Measurements from ENCODE around the gene TTLL9.
A peak's percentile ranks its signal among the peaks of the same experiment; 100 is the strongest.

TTLL9 gene

GRCh38 chr20:31956556-31957526 lies 86.4 kb downstream of the TTLL9 start:
- Histone ChIP-seq H3K4me3 (ENCODE audit: low read depth, low read length) (no peak overlapping the region), H3K27me3 (ENCODE audit: control insufficient read depth, insufficient read depth, low read length) (0 out of 2 replicates have a peak, but pooled peaks cover 3% of the 10 kb centered on the region), H3K36me3 (ENCODE audit: control insufficient read depth, insufficient read depth, low read length) (no peaks in the 10 kb centered on the region), H3K4me1 (ENCODE audit: control insufficient read depth, insufficient read depth, low read length) (0 out of 2 replicates have a peak, but pooled peaks cover 3% of the 10 kb centered on the region), H3K9ac (ENCODE audit: low read depth, low read length) (no peak overlapping the region), H3K27ac (ENCODE audit: low read depth, low read length) (no peak overlapping the region), H3K9me3 (ENCODE audit: control insufficient read depth, insufficient read depth, low read length) (no peaks in the 10 kb centered on the region)

- Histone ChIP-seq H3K4me3 (ENCODE audit: low read depth, low read length) (no peak overlapping the region), H3K36me3 (ENCODE audit: control insufficient read depth, insufficient read depth, low read length) (no peaks in the 10 kb centered on the region), H3K4me1 (ENCODE audit: control insufficient read depth, insufficient read depth, low read length) (peaks cover 8% of the 10 kb centered on the region), H3K9me3 (ENCODE audit: control insufficient read depth, insufficient read depth, low read length) (no peaks in the 10 kb centered on the region), H3K27me3 (ENCODE audit: control insufficient read depth, insufficient read depth, low read length) (peaks cover 16% of the 10 kb centered on the region; the same call in 1 of the 2 replicates), H3K9ac (ENCODE audit: low read depth, low read length) (no peak overlapping the region), H3K27ac (ENCODE audit: low read depth, low read length) (no peak overlapping the region)
These were observed 92.3 kb downstream of the TTLL9 start for GRCh38 chr20:31962761-31963160.

- Histone ChIP-seq H3K4me3 (ENCODE audit: low read depth, low read length) (no peak overlapping the region), H3K36me3 (ENCODE audit: control insufficient read depth, insufficient read depth, low read length) (no peaks in the 10 kb centered on the region), H3K4me1 (ENCODE audit: control insufficient read depth, insufficient read depth, low read length) (peaks cover 8% of the 10 kb centered on the region), H3K9ac (ENCODE audit: low read depth, low read length) (no peak overlapping the region), H3K9me3 (ENCODE audit: control insufficient read depth, insufficient read depth, low read length) (no peaks in the 10 kb centered on the region), H3K27ac (ENCODE audit: low read depth, low read length) (no peak overlapping the region), H3K27me3 (ENCODE audit: control insufficient read depth, insufficient read depth, low read length) (peaks cover 20% of the 10 kb centered on the region)
These were observed 93.5 kb downstream of the TTLL9 start for GRCh38 chr20:31963889-31964288.

GRCh38 chr20:31966991-31967655 lies 96.7 kb downstream of the TTLL9 start:
- Histone ChIP-seq H3K4me1 (ENCODE audit: control insufficient read depth, insufficient read depth, low read length) (peaks cover 6% of the 10 kb centered on the region), H3K27me3 (ENCODE audit: control insufficient read depth, insufficient read depth, low read length) (peaks cover 28% of the 10 kb centered on the region), H3K9me3 (ENCODE audit: control insufficient read depth, insufficient read depth, low read length) (no peaks in the 10 kb centered on the region), H3K36me3 (ENCODE audit: control insufficient read depth, insufficient read depth, low read length) (no peaks in the 10 kb centered on the region), H3K4me3 (ENCODE audit: low read depth, low read length) (peak overlapping the region; percentile 70), H3K9ac (ENCODE audit: low read depth, low read length) (no peak overlapping the region), H3K27ac (ENCODE audit: low read depth, low read length) (peak overlapping the region; percentile 41)

GRCh38 chr20:31967830-31968249 lies 97.4 kb downstream of the TTLL9 start, which contains the start of gene XKR7:
TSS of gene XKR7 (plus strand) at chr20:31968151. CDS start at chr20:31968176, 25 bp downstream.
- H3K36me3 ChIP-seq (ENCODE audit: control insufficient read depth, insufficient read depth, low read length) = no peaks in the 10 kb centered on the region
- peak within 1 kb of the TSS; percentile 41 for H3K27ac ChIP-seq (ENCODE audit: low read depth, low read length)
- H3K4me3 ChIP-seq (ENCODE audit: low read depth, low read length) = peak within 1 kb of the TSS; percentile 70
- H3K9me3 ChIP-seq (ENCODE audit: control insufficient read depth, insufficient read depth, low read length) = no peaks in the 10 kb centered on the region
- peaks cover 6% of the 10 kb centered on the region for H3K4me1 ChIP-seq (ENCODE audit: control insufficient read depth, insufficient read depth, low read length)
- peaks cover 28% of the 10 kb centered on the region for H3K27me3 ChIP-seq (ENCODE audit: control insufficient read depth, insufficient read depth, low read length)
- H3K9ac ChIP-seq (ENCODE audit: low read depth, low read length) = no peak within 1 kb of the TSS

GRCh38 chr20:31968291-31969126 lies 98.1 kb downstream of the TTLL9 start:
- Histone ChIP-seq H3K27ac (ENCODE audit: low read depth, low read length) (no peak overlapping the region), H3K9me3 (ENCODE audit: control insufficient read depth, insufficient read depth, low read length) (no peaks in the 10 kb centered on the region), H3K4me1 (ENCODE audit: control insufficient read depth, insufficient read depth, low read length) (peaks cover 6% of the 10 kb centered on the region), H3K36me3 (ENCODE audit: control insufficient read depth, insufficient read depth, low read length) (no peaks in the 10 kb centered on the region), H3K4me3 (ENCODE audit: low read depth, low read length) (peak overlapping the region; percentile 70), H3K9ac (ENCODE audit: low read depth, low read length) (no peak overlapping the region), H3K27me3 (ENCODE audit: control insufficient read depth, insufficient read depth, low read length) (peaks cover 28% of the 10 kb centered on the region)

- Histone ChIP-seq H3K27ac (ENCODE audit: low read depth, low read length) (no peak overlapping the region), H3K4me1 (ENCODE audit: control insufficient read depth, insufficient read depth, low read length) (peaks cover 14% of the 10 kb centered on the region), H3K4me3 (ENCODE audit: low read depth, low read length) (no peak overlapping the region), H3K27me3 (ENCODE audit: control insufficient read depth, insufficient read depth, low read length) (peaks cover 24% of the 10 kb centered on the region), H3K9ac (ENCODE audit: low read depth, low read length) (no peak overlapping the region), H3K36me3 (ENCODE audit: control insufficient read depth, insufficient read depth, low read length) (no peaks in the 10 kb centered on the region), H3K9me3 (ENCODE audit: control insufficient read depth, insufficient read depth, low read length) (no peaks in the 10 kb centered on the region)
These were observed 99.6 kb downstream of the TTLL9 start for GRCh38 chr20:31969991-31970390.

- Histone ChIP-seq H3K27me3 (ENCODE audit: control insufficient read depth, insufficient read depth, low read length) (peaks cover 12% of the 10 kb centered on the region), H3K36me3 (ENCODE audit: control insufficient read depth, insufficient read depth, low read length) (no peaks in the 10 kb centered on the region), H3K4me3 (ENCODE audit: low read depth, low read length) (no peak overlapping the region), H3K9me3 (ENCODE audit: control insufficient read depth, insufficient read depth, low read length) (no peaks in the 10 kb centered on the region), H3K27ac (ENCODE audit: low read depth, low read length) (peak overlapping the region; percentile 7), H3K9ac (ENCODE audit: low read depth, low read length) (no peak overlapping the region), H3K4me1 (ENCODE audit: control insufficient read depth, insufficient read depth, low read length) (peaks cover 16% of the 10 kb centered on the region)
These were observed 102.1 kb downstream of the TTLL9 start for GRCh38 chr20:31972471-31973021.

GRCh38 chr20:31974296-31974695 lies 103.9 kb downstream of the TTLL9 start:
- no peak overlapping the region for H3K4me3 ChIP-seq (ENCODE audit: low read depth, low read length)
- peaks cover 16% of the 10 kb centered on the region for H3K4me1 ChIP-seq (ENCODE audit: control insufficient read depth, insufficient read depth, low read length)
- H3K9ac ChIP-seq (ENCODE audit: low read depth, low read length) = no peak overlapping the region
- H3K27ac ChIP-seq (ENCODE audit: low read depth, low read length) = no peak overlapping the region
- peaks cover 4% of the 10 kb centered on the region for H3K27me3 ChIP-seq (ENCODE audit: control insufficient read depth, insufficient read depth, low read length)
- H3K9me3 ChIP-seq (ENCODE audit: control insufficient read depth, insufficient read depth, low read length) = no peaks in the 10 kb centered on the region
- no peaks in the 10 kb centered on the region for H3K36me3 ChIP-seq (ENCODE audit: control insufficient read depth, insufficient read depth, low read length)

- Histone ChIP-seq H3K36me3 (ENCODE audit: control insufficient read depth, insufficient read depth, low read length) (no peaks in the 10 kb centered on the region), H3K4me1 (ENCODE audit: control insufficient read depth, insufficient read depth, low read length) (peaks cover 16% of the 10 kb centered on the region), H3K4me3 (ENCODE audit: low read depth, low read length) (0 out of 2 replicates have a peak overlapping the region, but pooled peaks have one; percentile 2), H3K9me3 (ENCODE audit: control insufficient read depth, insufficient read depth, low read length) (no peaks in the 10 kb centered on the region), H3K9ac (ENCODE audit: low read depth, low read length) (no peak overlapping the region), H3K27ac (ENCODE audit: low read depth, low read length) (peak overlapping the region; percentile 83), H3K27me3 (ENCODE audit: control insufficient read depth, insufficient read depth, low read length) (no peaks in the 10 kb centered on the region)
These were observed 104.6 kb downstream of the TTLL9 start for GRCh38 chr20:31974951-31975487.
